Astrocyte (in vitro differentiated cells and primary cell): ENCODE measurements around the gene AUTS2. TPM values are rescaled to one million over a fixed set of nuclear protein-coding genes. Genes with fewer than 3 reads are reported as not detected.

Experiments
- DNase-seq: peaks from one replicate; pipeline ENCODE4 v3.0.0-alpha.2; 2010; ENCODE audit warnings: low read depth
- FAIRE-seq: peaks from 2 replicates; lab custom pipeline; 2011; peaks lifted over from hg19 to GRCh38; lab: Jason Lieb, UNC
- H2AFZ ChIP-seq: 2 replicates; pipeline ENCODE4 v1.6.0; 2012; ENCODE audit warnings: low read depth, low read length, inconsistent platforms
- H3K27ac ChIP-seq: 2 replicates; pipeline ENCODE4 v1.5.1; 2011; ENCODE audit warnings: low read depth, low read length, inconsistent platforms
- H3K27me3 ChIP-seq: 2 replicates; pipeline ENCODE4 v1.6.0; 2011; ENCODE audit warnings: low read length, inconsistent platforms; ENCODE audit not compliant: insufficient read depth
- H3K36me3 ChIP-seq: 2 replicates; pipeline ENCODE4 v1.5.1; 2011; ENCODE audit warnings: low read length, inconsistent platforms; ENCODE audit not compliant: insufficient read depth
- H3K4me1 ChIP-seq: 2 replicates; pipeline ENCODE4 v1.5.1; 2011; ENCODE audit warnings: low read length, inconsistent platforms; ENCODE audit not compliant: insufficient read depth
- H3K4me2 ChIP-seq: 2 replicates; pipeline ENCODE4 v1.6.0; 2012; ENCODE audit warnings: low read length, inconsistent platforms
- H3K4me3 ChIP-seq: 2 replicates; pipeline ENCODE4 v1.5.1; 2011; ENCODE audit warnings: low read depth, mild to moderate bottlenecking, low read length, inconsistent platforms; ENCODE audit not compliant: insufficient read depth
- H3K79me2 ChIP-seq: 2 replicates; pipeline ENCODE4 v1.6.0; 2012; ENCODE audit warnings: mild to moderate bottlenecking, low read length, inconsistent platforms; ENCODE audit not compliant: insufficient read depth
- H3K9ac ChIP-seq: 2 replicates; pipeline ENCODE4 v1.6.0; 2012; ENCODE audit warnings: mild to moderate bottlenecking, low read length, inconsistent platforms
- H3K9me3 ChIP-seq: 2 replicates; pipeline ENCODE4 v1.5.1; 2012; ENCODE audit warnings: low read depth, mild to moderate bottlenecking, low read length, inconsistent platforms; ENCODE audit not compliant: insufficient read depth
- H4K20me1 ChIP-seq: 2 replicates; pipeline ENCODE4 v1.6.0; 2012; ENCODE audit warnings: low read length, inconsistent platforms; ENCODE audit not compliant: insufficient read depth
- H3K27ac Mint-ChIP-seq: one replicate; pipeline ENCODE4 v1.8.0; 2021; ENCODE audit warnings: mild to moderate bottlenecking, mixed read lengths; ENCODE audit not compliant: unreplicated experiment
- H3K27me3 Mint-ChIP-seq: one replicate; pipeline ENCODE4 v1.8.0; 2021; ENCODE audit warnings: low read depth, mixed read lengths; ENCODE audit not compliant: unreplicated experiment
- H3K36me3 Mint-ChIP-seq: one replicate; pipeline ENCODE4 v1.8.0; 2021; ENCODE audit warnings: low read depth, mixed read lengths; ENCODE audit not compliant: unreplicated experiment
- H3K4me1 Mint-ChIP-seq: one replicate; pipeline ENCODE4 v1.8.0; 2021; ENCODE audit warnings: low read depth, mixed read lengths; ENCODE audit not compliant: unreplicated experiment
- H3K4me3 Mint-ChIP-seq: one replicate; pipeline ENCODE4 v1.8.0; 2021; ENCODE audit warnings: mild to moderate bottlenecking, moderate library complexity, mixed read lengths; ENCODE audit not compliant: unreplicated experiment
- H3K9me3 Mint-ChIP-seq: one replicate; pipeline ENCODE4 v1.8.0; 2021; ENCODE audit warnings: mild to moderate bottlenecking, mixed read lengths; ENCODE audit not compliant: unreplicated experiment
- EZH2 ChIP-seq: IDR thresholded peaks from 2 replicates; pipeline ENCODE4 v1.6.1; 2012; ENCODE audit warnings: mild to moderate bottlenecking, low read length, inconsistent platforms; ENCODE audit not compliant: insufficient read depth
- total RNA-seq: library from RNA; stranded (reverse); gene quantifications from 2 replicates; pipeline ENCODE4 v1.2.1, GENCODE V29; 2021
- TF ChIP-seq, protein P1 (sequence below): IDR thresholded peaks from 2 replicates; pipeline ENCODE4 v1.5.1; 2011; ENCODE audit warnings: low read depth, mild to moderate bottlenecking, inconsistent platforms, low read length, moderate library complexity; ENCODE audit not compliant: insufficient read depth

The AUTS2 gene
- total RNA-seq, 1 donor from 2014 or later, result 73.2 TPM

GRCh38 chr7:69864274-69864673 lies 266.0 kb downstream of the AUTS2 start:
- Histone ChIP-seq H3K79me2 (no peaks in the 10 kb centered on the region), H3K4me1 (no peaks in the 10 kb centered on the region), H3K36me3 (no peaks in the 10 kb centered on the region), H3K9me3 (no peaks in the 10 kb centered on the region), H4K20me1 (peaks cover 41% of the 10 kb centered on the region), H3K4me2 (no peak overlapping the region), H2AFZ (no peak overlapping the region), H3K27me3 (peaks cover 9% of the 10 kb centered on the region), H3K9ac (no peak overlapping the region), H3K4me3 (no peak overlapping the region), H3K27ac (no peak overlapping the region)
- FAIRE-seq (no peak), DNase-seq (no peak)
- H3K9me3 Mint-ChIP-seq, result no peaks in the 10 kb centered on the region
- no peak overlapping the region for H3K27ac Mint-ChIP-seq
- no peak overlapping the region for H3K4me3 Mint-ChIP-seq
- H3K27me3 Mint-ChIP-seq, result no peaks in the 10 kb centered on the region
- TF ChIP-seq, protein P1, sequence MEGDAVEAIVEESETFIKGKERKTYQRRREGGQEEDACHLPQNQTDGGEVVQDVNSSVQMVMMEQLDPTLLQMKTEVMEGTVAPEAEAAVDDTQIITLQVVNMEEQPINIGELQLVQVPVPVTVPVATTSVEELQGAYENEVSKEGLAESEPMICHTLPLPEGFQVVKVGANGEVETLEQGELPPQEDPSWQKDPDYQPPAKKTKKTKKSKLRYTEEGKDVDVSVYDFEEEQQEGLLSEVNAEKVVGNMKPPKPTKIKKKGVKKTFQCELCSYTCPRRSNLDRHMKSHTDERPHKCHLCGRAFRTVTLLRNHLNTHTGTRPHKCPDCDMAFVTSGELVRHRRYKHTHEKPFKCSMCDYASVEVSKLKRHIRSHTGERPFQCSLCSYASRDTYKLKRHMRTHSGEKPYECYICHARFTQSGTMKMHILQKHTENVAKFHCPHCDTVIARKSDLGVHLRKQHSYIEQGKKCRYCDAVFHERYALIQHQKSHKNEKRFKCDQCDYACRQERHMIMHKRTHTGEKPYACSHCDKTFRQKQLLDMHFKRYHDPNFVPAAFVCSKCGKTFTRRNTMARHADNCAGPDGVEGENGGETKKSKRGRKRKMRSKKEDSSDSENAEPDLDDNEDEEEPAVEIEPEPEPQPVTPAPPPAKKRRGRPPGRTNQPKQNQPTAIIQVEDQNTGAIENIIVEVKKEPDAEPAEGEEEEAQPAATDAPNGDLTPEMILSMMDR, result no peak
- TF ChIP-seq EZH2, result no peak
- peaks cover 18% of the 10 kb centered on the region for H3K4me1 Mint-ChIP-seq
- no peaks in the 10 kb centered on the region for H3K36me3 Mint-ChIP-seq

DNA sequence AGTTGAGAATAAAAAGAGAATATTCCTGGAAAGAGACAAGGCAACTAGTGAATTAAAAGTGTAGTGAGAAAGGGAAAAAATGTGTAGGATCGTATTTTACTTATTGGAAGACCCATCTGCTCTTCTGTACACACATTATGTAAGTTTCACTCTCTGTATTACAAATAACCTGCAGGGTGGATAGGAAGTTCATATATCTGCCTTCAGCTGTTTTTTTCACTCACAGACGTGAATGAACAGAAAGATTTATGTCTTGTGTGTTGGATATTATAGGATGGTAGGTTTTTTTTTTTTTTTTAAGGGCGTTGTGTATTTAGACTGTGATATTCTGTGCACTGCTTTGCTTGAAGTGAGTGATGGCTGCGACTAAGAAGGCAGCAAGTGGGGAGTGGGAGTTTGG lies 266.5 kb downstream of the AUTS2 start:
- TF ChIP-seq EZH2, result no peak
- TF ChIP-seq, protein P1, result no peak
- Mint-ChIP-seq H3K9me3 (no peaks in the 10 kb centered on the region), H3K27ac (no peak overlapping the region), H3K27me3 (no peaks in the 10 kb centered on the region), H3K4me3 (no peak overlapping the region), H3K4me1 (peaks cover 18% of the 10 kb centered on the region), H3K36me3 (no peaks in the 10 kb centered on the region)
- peaks cover 41% of the 10 kb centered on the region for H4K20me1 ChIP-seq
- DNase-seq, result no peak
- H3K79me2 ChIP-seq, result no peaks in the 10 kb centered on the region
- H3K27ac ChIP-seq, result no peak overlapping the region
- peaks cover 9% of the 10 kb centered on the region for H3K27me3 ChIP-seq
- H3K9me3 ChIP-seq, result no peaks in the 10 kb centered on the region
- no peak overlapping the region for H2AFZ ChIP-seq
- H3K4me2 ChIP-seq, result no peak overlapping the region
- no peaks in the 10 kb centered on the region for H3K36me3 ChIP-seq
- H3K4me1 ChIP-seq, result no peaks in the 10 kb centered on the region
- no peak for FAIRE-seq
- H3K4me3 ChIP-seq, result no peak overlapping the region
- no peak overlapping the region for H3K9ac ChIP-seq

- Histone ChIP-seq H3K27me3 (peaks cover 4% of the 10 kb centered on the region), H3K9ac (no peak overlapping the region), H3K9me3 (no peaks in the 10 kb centered on the region), H3K27ac (no peak overlapping the region), H4K20me1 (peaks cover 38% of the 10 kb centered on the region), H3K36me3 (no peaks in the 10 kb centered on the region), H3K79me2 (no peaks in the 10 kb centered on the region), H3K4me3 (no peak overlapping the region), H3K4me2 (no peak overlapping the region), H3K4me1 (peaks cover 16% of the 10 kb centered on the region), H2AFZ (no peak overlapping the region)
- no peaks in the 10 kb centered on the region for H3K36me3 Mint-ChIP-seq
- no peak for TF ChIP-seq EZH2
- TF ChIP-seq, protein P1, result no peak
- H3K9me3 Mint-ChIP-seq, result no peaks in the 10 kb centered on the region
- no peak overlapping the region for H3K4me3 Mint-ChIP-seq
- peaks cover 45% of the 10 kb centered on the region for H3K4me1 Mint-ChIP-seq
- FAIRE-seq, result no peak
- no peaks in the 10 kb centered on the region for H3K27me3 Mint-ChIP-seq
- H3K27ac Mint-ChIP-seq, result no peak overlapping the region
- DNase-seq, result no peak
Measured at GRCh38 chr7:69868921-69869320, 270.6 kb downstream of the AUTS2 start.
